Measurements from ENCODE around the gene KLF16.

DNA sequence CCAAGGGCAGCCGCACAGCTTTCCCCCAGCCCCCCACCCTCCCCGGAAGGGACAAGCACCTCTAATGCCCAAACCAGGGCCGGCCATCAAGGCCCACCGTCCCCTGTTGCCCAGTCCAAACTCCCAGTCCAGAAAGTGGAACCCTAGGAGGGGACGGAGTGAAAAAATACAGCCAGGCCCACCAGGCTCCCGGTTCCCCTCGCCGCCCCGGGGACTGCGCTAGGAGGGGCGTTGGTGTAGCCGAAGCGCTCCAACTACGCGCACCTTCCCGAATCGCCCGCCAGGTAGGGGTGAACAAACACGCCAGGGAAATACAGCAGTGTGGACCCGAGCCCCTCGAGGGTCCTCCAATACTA, 1.3 kb downstream of the KLF16 start:
- TF ChIP-seq CTCF (IDR thresholded peaks at IDR 0.05): no peak
- no peak for TF ChIP-seq POLR2AphosphoS5 (IDR thresholded peaks at IDR 0.05)
- no peak for TF ChIP-seq POLR2A (IDR thresholded peaks at IDR 0.05)

Data from gastroesophageal sphincter (tissue), 3 donors.